Activated naive CD8-positive, alpha-beta T cell treated with anti-CD3 and anti-CD28 coated beads, Interleukin-2, amount 10 ng/mL, durations not matched to agents 7 days and 5 days (primary cell): ENCODE data around the gene TLE5. TPM values are rescaled to one million over a fixed set of nuclear protein-coding genes. Genes with fewer than 3 reads are reported as not detected.

Experiments
- ATAC-seq: fragments of 150-1000 bp; cut with Tn5 transposase; one replicate; pipeline ENCODE4 v1.10.0; 2021; ENCODE audit warnings: low read depth, moderate library complexity
- POLR2A ChIA-PET: fragments of 350-600 bp; sonication (Branson Sonifier 250); formaldehyde crosslinking; loops from one replicate; lab custom pipeline; 2021; ENCODE audit warnings: antibody characterized with exemption; lab: Charles Lee
- DNase-seq: peaks from one replicate; pipeline ENCODE4 v3.0.0; 2021
- H3K27ac Mint-ChIP-seq: one replicate; pipeline ENCODE4 v1.8.0; 2022; ENCODE audit warnings: mild to moderate bottlenecking, mixed read lengths
- H3K27me3 Mint-ChIP-seq: one replicate; pipeline ENCODE4 v1.8.0; 2022; ENCODE audit warnings: mild to moderate bottlenecking, moderate library complexity, mixed read lengths
- H3K36me3 Mint-ChIP-seq: one replicate; pipeline ENCODE4 v1.8.0; 2021; ENCODE audit warnings: mild to moderate bottlenecking, mixed read lengths
- H3K4me1 Mint-ChIP-seq: one replicate; pipeline ENCODE4 v1.8.0; 2021; ENCODE audit warnings: mixed read lengths
- H3K4me3 Mint-ChIP-seq: one replicate; pipeline ENCODE4 v1.8.0; 2022; ENCODE audit warnings: mild to moderate bottlenecking, moderate library complexity, mixed read lengths
- H3K9me3 Mint-ChIP-seq: one replicate; pipeline ENCODE4 v1.8.0; 2021; ENCODE audit warnings: mixed read lengths
- total RNA-seq, 2 experiments: library from RNA; stranded (reverse); gene quantifications; one replicate each; pipeline ENCODE4 v1.2.3, GENCODE V29; 2021

TLE5 gene
- total RNA-seq: 100 to 1,000 TPM; 697 to 718 TPM

DNA sequence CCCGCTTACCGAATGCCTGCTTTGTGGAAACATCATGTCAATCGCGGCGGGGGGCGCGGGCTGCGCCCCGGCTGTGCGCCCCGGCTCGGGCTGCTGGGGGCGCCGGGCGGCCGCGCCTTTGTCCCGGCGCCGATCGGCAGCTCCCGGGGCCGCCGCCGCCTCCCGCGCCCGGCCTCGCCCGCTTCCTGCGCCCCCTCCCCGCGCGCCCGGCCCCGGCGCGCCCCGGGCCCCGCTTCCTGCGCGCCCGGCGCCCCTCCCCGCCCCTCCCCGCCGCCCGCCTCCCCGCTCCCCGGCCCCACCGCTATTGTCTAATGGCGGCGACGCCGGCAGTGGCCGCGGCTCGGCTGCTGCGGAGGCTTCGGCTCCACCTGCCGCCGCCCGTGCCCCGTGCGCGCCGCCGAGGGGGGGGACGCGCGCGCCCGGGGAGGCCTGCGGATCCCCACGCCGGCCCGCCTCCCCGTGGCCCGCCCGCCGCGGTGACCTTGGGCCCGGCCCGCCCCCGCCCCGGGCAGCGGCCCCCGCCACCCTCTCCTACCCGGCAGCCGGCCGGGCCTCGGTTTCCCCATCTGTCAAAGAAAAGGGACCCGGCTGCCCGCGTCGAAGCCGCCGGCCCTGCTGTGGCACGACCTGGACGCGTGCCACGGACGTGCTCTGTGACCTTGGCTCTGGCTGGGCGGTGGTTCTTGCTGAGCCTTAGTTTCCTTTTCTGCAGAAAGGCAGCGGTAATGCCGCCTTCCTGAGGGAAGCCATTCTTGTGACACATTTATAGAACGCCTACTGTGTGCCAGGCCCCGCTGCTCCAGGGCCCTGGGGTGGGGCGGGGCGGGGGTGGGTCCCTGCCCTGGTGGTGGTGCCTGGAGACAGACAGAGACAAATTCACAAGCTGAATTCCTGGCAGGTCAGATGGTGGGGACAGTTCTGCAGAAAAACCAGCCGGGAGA is at the start of gene TLE5:
Gene TLE5 (minus strand): TSS at position 331 of the 941 bp plus-strand sequence. CDS start 295 bp downstream, at position 36.
- H3K36me3 Mint-ChIP-seq: peaks cover 16% of the 10 kb centered on the region
- no peaks in the 10 kb centered on the region for H3K9me3 Mint-ChIP-seq
- ATAC-seq (peak; percentile 30), DNase-seq (peak; percentile 83)
- peak within 1 kb of the TSS; percentile 90 for H3K4me3 Mint-ChIP-seq
- peaks cover 27% of the 10 kb centered on the region for H3K4me1 Mint-ChIP-seq
- peak within 1 kb of the TSS; percentile 93 for H3K27ac Mint-ChIP-seq
- H3K27me3 Mint-ChIP-seq: no peaks in the 10 kb centered on the region
- POLR2A ChIA-PET: interaction anchor here (0.6 to 3.4 kb wide), 8 partner anchors 9 to 116 kb away, joined by 3 to 49 read pairs (median 4); partner anchors contain the start of gene S1PR4

DNA sequence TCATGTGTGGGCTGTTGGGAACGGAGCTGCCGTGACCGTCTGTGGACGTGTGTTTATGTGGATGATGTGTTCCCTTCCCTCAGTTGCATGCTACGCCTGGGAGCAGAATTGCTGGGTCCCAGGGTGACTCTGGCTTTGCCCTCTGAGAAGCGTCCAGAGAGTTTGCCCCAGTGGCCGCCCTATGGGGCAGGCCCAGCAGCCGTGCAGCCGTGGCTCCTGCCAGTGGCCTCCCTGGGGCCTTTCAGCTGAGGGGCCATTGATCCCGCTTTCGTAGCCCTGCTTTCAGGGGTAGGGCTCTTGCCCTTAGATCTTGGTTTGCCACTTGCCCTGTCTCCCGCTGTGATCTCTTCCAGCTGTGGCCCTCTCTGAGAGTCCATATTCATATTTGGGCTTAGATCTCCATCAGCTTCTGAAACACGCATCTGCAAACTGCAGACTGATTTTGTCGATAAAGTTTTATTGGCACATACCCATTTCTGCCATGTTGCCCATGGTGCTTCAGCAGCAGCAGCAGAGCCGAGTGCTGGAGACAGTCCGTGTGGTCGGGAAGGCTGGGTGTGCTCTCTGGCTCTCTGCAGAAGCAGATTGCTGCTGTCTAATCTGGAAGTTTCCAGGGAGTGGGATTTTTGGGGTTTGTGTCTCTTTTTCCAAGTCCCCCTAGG is 49.4 kb upstream of the TLE5 start:
- H3K4me1 Mint-ChIP-seq: peaks cover 6% of the 10 kb centered on the region
- POLR2A ChIA-PET: interaction anchor here (0.6 kb wide), 1 partner anchor 104 kb away, joined by 3 read pairs; no protein-coding TSS in a partner anchor
- H3K27ac Mint-ChIP-seq: no peak overlapping the region
- DNase-seq (no peak), ATAC-seq (no peak)
- peaks cover 2% of the 10 kb centered on the region for H3K27me3 Mint-ChIP-seq
- no peaks in the 10 kb centered on the region for H3K36me3 Mint-ChIP-seq
- no peak overlapping the region for H3K4me3 Mint-ChIP-seq
- H3K9me3 Mint-ChIP-seq: no peaks in the 10 kb centered on the region

- Mint-ChIP-seq H3K27me3 (peaks cover 2% of the 10 kb centered on the region), H3K27ac (no peak overlapping the region), H3K4me3 (no peak overlapping the region), H3K36me3 (no peaks in the 10 kb centered on the region), H3K4me1 (peaks cover 6% of the 10 kb centered on the region), H3K9me3 (no peaks in the 10 kb centered on the region)
- POLR2A ChIA-PET: interaction anchor here (0.5 kb wide), 1 partner anchor 105 kb away, joined by 3 read pairs; no protein-coding TSS in a partner anchor
- DNase-seq (no peak), ATAC-seq (no peak)
Measured at GRCh38 chr19:3110126-3110825, 48.0 kb upstream of the TLE5 start.

- no peak overlapping the region for H3K4me3 Mint-ChIP-seq
- no peak for ATAC-seq
- no peak overlapping the region for H3K27ac Mint-ChIP-seq
- POLR2A ChIA-PET: no interaction called here
- peaks cover 6% of the 10 kb centered on the region for H3K4me1 Mint-ChIP-seq
- H3K27me3 Mint-ChIP-seq: peaks cover 2% of the 10 kb centered on the region
- DNase-seq: no peak
- H3K36me3 Mint-ChIP-seq: no peaks in the 10 kb centered on the region
- no peaks in the 10 kb centered on the region for H3K9me3 Mint-ChIP-seq
Measured at GRCh38 chr19:3109491-3109890, 47.2 kb upstream of the TLE5 start.

GRCh38 chr19:3108775-3109174 is 46.5 kb upstream of the TLE5 start:
- H3K4me3 Mint-ChIP-seq: no peak overlapping the region
- no peaks in the 10 kb centered on the region for H3K9me3 Mint-ChIP-seq
- no peak overlapping the region for H3K27ac Mint-ChIP-seq
- DNase-seq (peak; percentile 70), ATAC-seq (peak; percentile 63)
- POLR2A ChIA-PET: interaction anchor here (0.6 to 1.0 kb wide), 2 partner anchors 144 to 158 kb away, joined by 3 to 7 read pairs; no protein-coding TSS in a partner anchor
- no peaks in the 10 kb centered on the region for H3K36me3 Mint-ChIP-seq
- peaks cover 10% of the 10 kb centered on the region for H3K4me1 Mint-ChIP-seq
- H3K27me3 Mint-ChIP-seq: peaks cover 2% of the 10 kb centered on the region

DNA sequence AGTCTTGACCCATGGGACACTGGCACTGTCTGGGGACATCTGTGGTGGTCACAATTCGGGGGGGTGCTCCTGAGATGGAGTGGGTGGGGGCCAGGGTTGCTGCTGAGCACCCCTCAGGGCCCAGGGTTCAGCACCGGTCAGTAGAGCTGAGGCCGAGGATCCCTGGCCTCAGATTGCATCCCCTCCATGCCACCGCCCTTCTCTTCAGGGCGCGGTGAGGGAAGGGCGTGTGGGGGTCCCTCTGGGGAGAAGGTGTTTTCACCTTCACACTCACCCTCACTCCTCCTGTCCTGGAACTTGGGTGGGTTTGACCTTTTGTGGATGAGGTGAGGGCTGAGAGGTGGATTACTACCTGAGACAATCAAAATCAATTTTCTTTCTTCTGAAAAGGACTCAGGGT is 45.4 kb upstream of the TLE5 start:
- Mint-ChIP-seq H3K27ac (no peak overlapping the region), H3K4me3 (no peak overlapping the region), H3K36me3 (no peaks in the 10 kb centered on the region), H3K27me3 (peaks cover 2% of the 10 kb centered on the region), H3K9me3 (no peaks in the 10 kb centered on the region), H3K4me1 (peaks cover 10% of the 10 kb centered on the region)
- no peak for DNase-seq
- POLR2A ChIA-PET: no interaction called here
- ATAC-seq: no peak

DNA sequence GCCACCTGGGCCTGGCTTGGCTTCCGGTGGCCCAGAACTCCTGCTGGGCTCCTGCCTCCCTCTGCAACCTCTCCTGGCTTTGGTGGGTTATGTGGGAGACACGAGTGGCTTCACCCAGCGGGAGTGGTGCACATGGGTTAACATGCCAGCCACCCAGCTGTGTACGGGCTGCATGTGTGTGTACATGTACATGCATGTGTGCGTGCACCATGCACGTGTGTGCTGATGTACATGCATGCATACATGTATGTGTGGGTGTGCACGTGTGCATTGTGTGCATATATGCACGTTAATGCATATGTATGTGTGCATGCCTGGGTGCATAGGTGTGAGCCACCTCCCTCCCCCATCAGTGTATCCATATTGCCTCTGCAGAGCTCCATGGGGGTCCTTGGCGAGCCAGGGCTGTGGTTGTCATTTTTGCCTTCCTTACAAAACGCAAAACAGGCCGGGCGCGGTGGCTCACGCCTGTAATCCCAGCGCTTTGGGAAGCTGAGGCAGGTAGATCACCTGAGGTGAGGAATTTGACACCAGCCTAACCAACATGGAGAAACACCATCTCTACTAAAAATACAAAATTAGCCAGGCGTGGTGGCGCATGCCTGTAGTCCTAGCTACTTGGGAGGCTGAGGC is 44.3 kb upstream of the TLE5 start:
- ATAC-seq: no peak
- H3K4me3 Mint-ChIP-seq: no peak overlapping the region
- POLR2A ChIA-PET: no interaction called here

DNA sequence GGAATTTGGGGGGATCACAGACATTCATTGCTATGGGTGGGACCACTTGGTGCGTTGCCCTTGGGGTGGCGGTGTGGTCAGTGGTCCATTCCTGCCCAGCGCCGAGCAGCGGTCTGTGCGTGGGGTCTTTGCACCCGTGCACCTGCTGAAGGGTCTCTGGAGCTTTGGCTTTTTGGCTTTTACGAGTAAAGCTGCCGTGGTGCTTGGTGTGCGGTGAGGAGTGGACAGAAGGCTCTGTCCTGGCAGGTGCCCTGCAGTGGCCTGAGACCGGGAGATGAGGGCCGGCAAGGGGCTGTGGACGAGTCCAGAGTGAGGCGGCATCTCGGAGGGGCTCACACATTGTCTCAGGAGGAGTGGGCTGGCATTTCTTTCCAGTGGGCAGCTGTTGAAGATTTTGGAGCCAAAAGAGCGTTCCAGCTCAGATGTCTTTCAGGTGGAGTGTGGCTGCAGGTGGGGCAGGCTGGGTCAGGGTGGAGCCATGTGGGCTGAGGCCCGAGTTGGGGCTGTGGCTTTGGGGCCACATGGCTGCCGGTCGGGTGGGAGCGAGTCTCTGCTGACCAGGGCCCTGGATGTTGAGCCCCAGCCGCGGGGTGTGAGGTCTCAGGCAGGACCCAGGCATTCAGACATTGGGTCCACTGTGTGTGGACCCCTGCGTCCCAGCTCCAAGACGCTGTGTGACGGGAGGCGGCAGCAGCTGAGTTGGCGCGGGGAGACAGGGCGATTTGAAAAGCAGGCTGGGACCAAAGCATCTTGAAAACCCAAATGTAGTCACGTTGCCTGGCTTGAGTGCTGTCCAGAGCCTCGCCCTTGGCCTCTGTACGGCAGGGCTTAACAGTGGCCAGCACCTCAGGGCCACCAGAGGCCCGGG is 43.6 kb upstream of the TLE5 start:
- POLR2A ChIA-PET: no interaction called here
- Mint-ChIP-seq H3K27me3 (peaks cover 5% of the 10 kb centered on the region), H3K4me3 (no peak overlapping the region), H3K4me1 (peaks cover 9% of the 10 kb centered on the region), H3K9me3 (no peaks in the 10 kb centered on the region), H3K27ac (no peak overlapping the region), H3K36me3 (no peaks in the 10 kb centered on the region)
- DNase-seq: no peak
- ATAC-seq: no peak

More for the DNA sequence above, 44.3 kb upstream of the TLE5 start:
- Mint-ChIP-seq H3K4me1 (peaks cover 9% of the 10 kb centered on the region), H3K27me3 (peaks cover 5% of the 10 kb centered on the region), H3K27ac (no peak overlapping the region), H3K9me3 (no peaks in the 10 kb centered on the region), H3K36me3 (no peaks in the 10 kb centered on the region)
- DNase-seq: no peak

DNA sequence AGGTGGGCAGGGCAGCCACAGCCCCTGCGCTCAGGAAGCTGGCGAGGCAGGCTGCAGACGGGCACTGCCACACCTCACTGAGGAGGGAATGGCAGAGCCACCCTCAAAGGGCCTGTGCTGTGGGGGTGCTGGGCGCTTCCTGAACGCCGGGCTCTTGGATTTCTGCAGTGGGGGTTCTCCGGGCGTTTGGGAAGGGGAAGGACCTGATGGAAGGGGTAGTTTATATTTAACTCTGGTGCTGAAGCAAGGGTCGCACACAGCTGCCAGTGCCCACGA is 42.4 kb upstream of the TLE5 start:
- no peak for DNase-seq
- Mint-ChIP-seq H3K9me3 (no peaks in the 10 kb centered on the region), H3K4me3 (no peak overlapping the region), H3K27ac (no peak overlapping the region), H3K27me3 (peaks cover 5% of the 10 kb centered on the region), H3K4me1 (peaks cover 9% of the 10 kb centered on the region), H3K36me3 (no peaks in the 10 kb centered on the region)
- POLR2A ChIA-PET: interaction anchor here (0.5 to 0.9 kb wide), 2 partner anchors 27 to 68 kb away, joined by 4 read pairs; no protein-coding TSS in a partner anchor
- ATAC-seq: no peak

GRCh38 chr19:3102239-3103140 is 40.2 kb upstream of the TLE5 start:
- ATAC-seq: no peak
- H3K36me3 Mint-ChIP-seq: no peaks in the 10 kb centered on the region
- no peaks in the 10 kb centered on the region for H3K9me3 Mint-ChIP-seq
- H3K27me3 Mint-ChIP-seq: peaks cover 9% of the 10 kb centered on the region
- peaks cover 9% of the 10 kb centered on the region for H3K4me1 Mint-ChIP-seq
- no peak overlapping the region for H3K4me3 Mint-ChIP-seq
- no peak overlapping the region for H3K27ac Mint-ChIP-seq
- POLR2A ChIA-PET: interaction anchor here (1.4 kb wide), 1 partner anchor 140 kb away, joined by 5 read pairs; no protein-coding TSS in a partner anchor
- no peak for DNase-seq
